ENCODE results near the gene MPDZ.

MPDZ gene

DNA sequence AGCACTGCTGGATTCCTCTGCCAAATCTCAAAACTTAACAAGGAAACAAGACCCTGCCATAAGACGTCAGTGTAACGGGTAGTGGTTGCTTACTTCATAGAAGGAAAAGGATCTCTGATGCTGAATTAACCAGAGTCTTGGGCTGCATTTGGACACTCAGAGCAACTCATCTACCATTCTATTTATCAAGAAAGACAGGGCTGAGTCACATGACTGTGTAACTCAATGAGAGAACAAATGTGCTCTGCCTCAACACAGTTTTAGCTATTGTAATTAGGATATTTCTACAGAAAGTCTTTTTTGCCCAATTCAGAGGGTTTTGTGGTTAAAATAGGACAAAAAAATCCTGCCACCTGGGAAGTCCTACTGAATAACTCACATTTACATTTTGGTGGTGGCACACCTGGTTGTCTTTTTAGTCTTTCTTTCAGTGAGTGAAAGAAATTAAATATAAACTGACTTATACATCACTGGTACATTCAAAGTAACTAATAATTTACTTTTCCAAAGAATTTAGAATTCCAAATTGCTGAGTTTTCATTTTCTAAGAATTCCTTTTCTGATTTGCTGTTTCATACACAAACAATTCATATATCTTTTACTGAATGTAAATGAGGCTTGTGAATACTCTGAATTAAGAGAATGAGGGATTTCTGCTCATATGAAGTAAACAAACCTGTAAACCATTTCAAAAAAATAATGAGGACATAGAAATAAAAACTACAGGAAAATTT lies 104.4 kb downstream of the MPDZ start:
- no peak overlapping the region for H3K4me3 ChIP-seq
- no peak overlapping the region for H3K27ac ChIP-seq
- TF ChIP-seq, protein P1, sequence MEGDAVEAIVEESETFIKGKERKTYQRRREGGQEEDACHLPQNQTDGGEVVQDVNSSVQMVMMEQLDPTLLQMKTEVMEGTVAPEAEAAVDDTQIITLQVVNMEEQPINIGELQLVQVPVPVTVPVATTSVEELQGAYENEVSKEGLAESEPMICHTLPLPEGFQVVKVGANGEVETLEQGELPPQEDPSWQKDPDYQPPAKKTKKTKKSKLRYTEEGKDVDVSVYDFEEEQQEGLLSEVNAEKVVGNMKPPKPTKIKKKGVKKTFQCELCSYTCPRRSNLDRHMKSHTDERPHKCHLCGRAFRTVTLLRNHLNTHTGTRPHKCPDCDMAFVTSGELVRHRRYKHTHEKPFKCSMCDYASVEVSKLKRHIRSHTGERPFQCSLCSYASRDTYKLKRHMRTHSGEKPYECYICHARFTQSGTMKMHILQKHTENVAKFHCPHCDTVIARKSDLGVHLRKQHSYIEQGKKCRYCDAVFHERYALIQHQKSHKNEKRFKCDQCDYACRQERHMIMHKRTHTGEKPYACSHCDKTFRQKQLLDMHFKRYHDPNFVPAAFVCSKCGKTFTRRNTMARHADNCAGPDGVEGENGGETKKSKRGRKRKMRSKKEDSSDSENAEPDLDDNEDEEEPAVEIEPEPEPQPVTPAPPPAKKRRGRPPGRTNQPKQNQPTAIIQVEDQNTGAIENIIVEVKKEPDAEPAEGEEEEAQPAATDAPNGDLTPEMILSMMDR (IDR thresholded peaks at IDR 0.05), result no peak
- no peak for DNase-seq (ENCODE audit: low spot score)

GRCh38 chr9:13173553-13173952 lies 105.9 kb downstream of the MPDZ start:
- no peak for DNase-seq (ENCODE audit: low spot score)
- no peak overlapping the region for H3K27ac ChIP-seq
- TF ChIP-seq, protein P1 (IDR thresholded peaks at IDR 0.05), result no peak

GRCh38 chr9:13171261-13171660 lies 108.2 kb downstream of the MPDZ start:
- no peak for DNase-seq (ENCODE audit: low spot score)
- Histone ChIP-seq H3K4me3 (no peak overlapping the region), H3K27ac (no peak overlapping the region)
- TF ChIP-seq, protein P1 (IDR thresholded peaks at IDR 0.05), result no peak

More at GRCh38 chr9:13173553-13173952, 105.9 kb downstream of the MPDZ start:
- H3K4me3 ChIP-seq, result no peak overlapping the region

DNA sequence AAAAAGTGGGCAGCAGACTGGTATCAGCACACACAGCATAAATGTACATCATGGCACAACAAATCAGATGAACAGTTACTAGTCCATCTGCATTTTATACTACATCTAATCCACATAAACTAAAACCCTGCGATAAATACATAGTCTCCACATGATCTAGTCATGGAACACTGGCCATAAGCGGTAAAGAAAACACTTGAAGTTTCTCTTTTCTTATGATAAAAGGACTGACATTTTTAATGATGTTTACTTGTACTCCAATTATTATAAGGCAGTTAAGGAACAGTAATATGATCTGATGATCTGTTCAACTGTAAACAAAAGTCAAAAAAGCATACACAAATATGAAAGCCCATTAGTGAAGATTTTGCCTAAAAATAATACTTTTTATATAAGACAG lies 112.5 kb downstream of the MPDZ start:
- no peak overlapping the region for H3K4me3 ChIP-seq
- no peak for DNase-seq (ENCODE audit: low spot score)
- no peak overlapping the region for H3K27ac ChIP-seq
- TF ChIP-seq, protein P1 (IDR thresholded peaks at IDR 0.05), result no peak

GRCh38 chr9:13165956-13166355 lies 113.5 kb downstream of the MPDZ start:
- TF ChIP-seq, protein P1 (IDR thresholded peaks at IDR 0.05), result no peak
- no peak overlapping the region for H3K27ac ChIP-seq
- DNase-seq (ENCODE audit: low spot score), result no peak
- H3K4me3 ChIP-seq, result no peak overlapping the region

DNA sequence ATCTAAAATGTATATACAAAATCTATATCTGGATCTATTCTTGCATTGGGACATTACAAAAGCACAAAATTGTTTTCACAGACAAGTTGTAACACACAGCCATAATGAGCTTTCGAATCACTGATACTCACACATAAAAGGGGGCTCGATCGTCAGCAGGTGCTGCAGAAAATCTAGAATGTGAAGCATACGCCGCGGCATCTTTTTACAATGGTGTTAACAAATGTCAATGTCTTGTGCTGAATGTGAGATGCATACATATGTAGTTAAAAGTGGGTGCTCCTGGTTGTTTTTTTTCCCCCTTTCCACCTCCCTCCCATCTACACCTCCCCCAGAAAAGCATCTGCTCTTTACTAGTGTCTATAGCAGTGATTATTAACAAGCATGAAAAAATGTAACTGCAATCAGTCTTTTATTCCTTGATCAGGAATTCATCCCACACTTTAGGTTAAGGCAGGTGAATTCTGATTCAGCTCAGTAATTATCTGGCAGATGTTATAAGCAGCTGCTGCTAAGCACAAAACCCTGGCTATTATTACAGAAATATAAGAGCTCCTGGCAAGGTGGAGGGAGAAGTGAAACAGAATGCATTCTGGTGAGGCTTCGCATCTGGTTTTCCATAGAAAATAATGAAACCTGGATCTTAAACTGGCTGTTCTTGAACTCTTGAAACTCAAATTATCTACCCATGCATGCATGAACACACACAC lies 114.1 kb downstream of the MPDZ start:
- Histone ChIP-seq H3K4me3 (no peak overlapping the region), H3K27ac (no peak overlapping the region)
- TF ChIP-seq, protein P1 (IDR thresholded peaks at IDR 0.05), result no peak
- no peak for DNase-seq (ENCODE audit: low spot score)

- TF ChIP-seq, protein P1 (IDR thresholded peaks at IDR 0.05), result no peak
- no peak overlapping the region for H3K4me3 ChIP-seq
Observed at GRCh38 chr9:13163946-13164345, 115.5 kb downstream of the MPDZ start.

More at GRCh38 chr9:13163946-13164345, 115.5 kb downstream of the MPDZ start:
- no peak overlapping the region for H3K27ac ChIP-seq
- DNase-seq (ENCODE audit: low spot score), result no peak

Data from coronary artery (tissue), 2 donors.